HK-2 (cell line): ENCODE results near the gene DDAH2.

Experiments
- DNase-seq: peaks from one replicate; pipeline ENCODE4 v3.0.0-alpha.2; 2018; ENCODE audit not compliant: unreplicated experiment

Gene DDAH2

DNA sequence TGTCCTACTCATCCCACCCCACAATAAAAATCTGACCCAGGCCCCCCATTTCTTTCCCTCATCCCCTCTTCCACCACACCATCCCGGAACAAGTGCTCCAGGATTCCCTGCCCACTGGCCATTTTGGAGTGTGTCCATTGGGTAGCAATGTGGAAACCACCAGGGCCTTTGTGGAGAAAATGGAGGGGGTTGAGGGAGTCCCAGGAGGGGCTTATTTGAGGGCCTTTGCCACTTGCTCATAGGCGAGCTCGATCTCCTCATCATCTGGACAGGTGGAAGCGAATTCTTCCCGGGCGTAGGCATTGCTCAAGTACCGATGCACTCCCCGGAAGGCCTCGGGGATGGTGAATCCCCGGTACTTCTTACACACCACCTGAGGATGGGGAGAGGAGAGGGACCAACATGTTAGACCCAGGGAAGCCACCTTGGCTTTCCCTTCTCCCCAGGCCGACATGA lies 1.6 kb upstream of the DDAH2 start:
- DNase-seq = no peak

GRCh38 chr6:31729979-31730630 lies 1.0 kb upstream of the DDAH2 start:
- DNase-seq = peak; percentile 79

GRCh38 chr6:31729515-31729978 lies 448 bp upstream of the DDAH2 start:
- peak; percentile 87 for DNase-seq

DNA sequence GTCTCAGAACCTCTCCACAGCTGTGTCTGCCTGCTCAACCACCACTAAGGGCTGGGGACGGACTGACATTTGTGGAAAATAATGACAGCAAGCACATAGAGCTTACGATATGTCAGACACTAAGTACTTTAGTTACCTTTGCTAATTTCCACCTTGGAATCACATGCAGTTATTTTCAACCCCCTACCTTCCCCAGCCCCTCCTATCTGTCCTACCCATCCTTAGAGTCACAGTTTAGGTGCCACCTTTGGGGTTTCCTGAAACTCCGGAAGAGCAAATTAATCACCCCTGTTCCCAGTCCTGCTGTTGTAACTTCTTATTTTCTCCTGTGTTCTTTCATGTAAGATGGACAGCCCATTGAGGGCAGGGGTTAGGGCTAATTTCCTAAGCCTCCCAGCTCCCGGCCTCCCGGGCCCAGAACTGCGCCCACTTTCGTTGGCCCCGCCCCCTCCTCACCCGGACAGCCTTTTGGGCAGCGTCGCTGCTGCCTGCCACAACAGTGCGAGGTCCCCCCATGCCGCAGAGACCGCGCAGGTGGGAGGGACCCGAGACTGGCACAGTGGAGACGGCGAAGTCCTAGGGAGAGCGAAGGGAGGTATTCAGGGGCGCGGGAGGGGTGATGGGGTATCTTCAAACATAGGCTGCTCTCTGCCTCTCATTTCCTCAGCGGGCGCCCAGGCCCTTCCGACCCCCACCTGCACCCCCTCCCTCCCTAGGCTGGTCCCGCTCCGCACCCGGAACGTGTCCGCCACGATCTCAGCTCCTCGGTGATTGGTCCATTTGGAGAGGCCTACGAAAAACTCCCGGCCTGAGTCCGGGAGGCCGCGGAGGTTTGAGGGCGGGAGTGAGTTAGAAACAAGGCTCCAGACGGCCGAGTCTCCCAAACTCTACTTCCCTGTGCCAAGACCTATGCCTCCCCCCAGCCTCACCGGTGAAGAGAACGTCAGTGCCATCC lies 1.1 kb downstream of the DDAH2 start:
- DNase-seq = no peak

- no peak for DNase-seq
These were observed 1.9 kb downstream of the DDAH2 start for GRCh38 chr6:31727034-31727716.

GRCh38 chr6:31725502-31726350 lies 3.4 kb downstream of the DDAH2 start:
- DNase-seq = no peak

DNA sequence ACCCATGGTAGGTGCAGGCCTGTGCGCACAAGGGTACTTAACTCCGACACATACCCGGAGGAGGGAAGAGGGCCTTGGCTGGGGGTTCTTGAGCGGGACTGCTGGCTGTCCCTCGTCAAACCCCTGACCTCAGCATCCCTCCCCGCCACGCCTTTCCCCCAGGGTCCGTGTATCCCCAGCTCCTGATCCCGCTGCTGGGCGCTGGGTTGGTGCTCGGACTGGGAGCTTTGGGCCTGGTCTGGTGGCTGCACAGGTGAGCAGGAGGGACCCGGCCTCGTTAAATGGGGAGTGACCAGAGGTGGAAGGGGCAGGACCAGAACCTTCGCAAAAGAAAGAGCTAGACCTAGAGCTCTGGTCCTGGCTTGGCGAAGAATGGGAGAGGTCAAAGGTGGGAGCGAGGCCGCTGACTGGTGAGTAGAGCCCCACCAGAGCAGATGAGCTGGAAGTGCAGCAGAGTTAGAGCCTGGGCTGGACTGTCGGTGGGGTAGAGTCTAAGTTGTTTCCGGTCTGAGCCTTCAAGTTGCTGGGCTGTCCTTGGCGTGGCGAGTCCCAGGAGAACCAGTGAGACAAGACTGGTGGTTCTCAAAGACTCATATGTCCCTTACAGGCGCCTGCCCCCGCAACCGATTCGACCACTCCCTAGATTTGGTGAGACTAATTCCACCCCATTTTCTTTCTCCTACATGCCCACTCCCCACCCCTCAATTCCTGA lies 5.0 kb downstream of the DDAH2 start:
- no peak for DNase-seq

DNA sequence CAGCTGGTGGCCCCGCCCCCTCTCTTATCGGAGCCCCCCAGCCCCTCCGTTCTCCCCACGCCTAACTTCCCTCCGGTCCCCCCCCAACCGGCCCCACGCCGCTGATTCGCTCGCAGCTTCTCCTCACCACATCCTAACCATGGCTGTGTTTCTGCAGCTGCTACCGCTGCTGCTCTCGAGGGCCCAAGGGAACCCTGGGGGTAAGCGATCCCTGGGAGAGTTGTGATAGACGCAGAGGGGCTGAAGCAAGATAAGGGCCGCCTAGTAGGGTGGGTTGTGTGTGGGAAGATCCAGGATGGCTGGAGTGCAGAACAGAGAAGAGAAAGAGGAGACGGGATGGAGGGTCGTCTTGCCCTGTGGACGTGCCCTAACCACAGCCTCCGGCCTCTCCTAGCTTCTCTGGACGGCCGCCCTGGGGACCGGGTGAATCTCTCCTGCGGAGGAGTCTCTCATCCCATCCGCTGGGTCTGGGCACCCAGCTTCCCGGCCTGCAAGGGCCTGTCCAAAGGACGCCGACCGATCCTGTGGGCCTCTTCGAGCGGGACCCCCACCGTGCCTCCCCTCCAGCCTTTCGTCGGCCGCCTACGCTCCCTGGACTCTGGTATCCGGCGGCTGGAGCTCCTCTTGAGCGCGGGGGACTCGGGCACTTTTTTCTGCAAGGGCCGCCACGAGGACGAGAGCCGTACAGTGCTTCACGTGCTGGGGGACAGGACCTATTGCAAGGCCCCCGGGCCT lies 5.7 kb downstream of the DDAH2 start, which contains the start of gene MPIG6B:
MPIG6B (plus strand) TSS at position 129 of the 735 bp plus-strand sequence; CDS start at position 140, 11 bp downstream.
- no peak for DNase-seq

- no peak for DNase-seq
These were observed 6.9 kb downstream of the DDAH2 start for GRCh38 chr6:31722173-31722572.

DNA sequence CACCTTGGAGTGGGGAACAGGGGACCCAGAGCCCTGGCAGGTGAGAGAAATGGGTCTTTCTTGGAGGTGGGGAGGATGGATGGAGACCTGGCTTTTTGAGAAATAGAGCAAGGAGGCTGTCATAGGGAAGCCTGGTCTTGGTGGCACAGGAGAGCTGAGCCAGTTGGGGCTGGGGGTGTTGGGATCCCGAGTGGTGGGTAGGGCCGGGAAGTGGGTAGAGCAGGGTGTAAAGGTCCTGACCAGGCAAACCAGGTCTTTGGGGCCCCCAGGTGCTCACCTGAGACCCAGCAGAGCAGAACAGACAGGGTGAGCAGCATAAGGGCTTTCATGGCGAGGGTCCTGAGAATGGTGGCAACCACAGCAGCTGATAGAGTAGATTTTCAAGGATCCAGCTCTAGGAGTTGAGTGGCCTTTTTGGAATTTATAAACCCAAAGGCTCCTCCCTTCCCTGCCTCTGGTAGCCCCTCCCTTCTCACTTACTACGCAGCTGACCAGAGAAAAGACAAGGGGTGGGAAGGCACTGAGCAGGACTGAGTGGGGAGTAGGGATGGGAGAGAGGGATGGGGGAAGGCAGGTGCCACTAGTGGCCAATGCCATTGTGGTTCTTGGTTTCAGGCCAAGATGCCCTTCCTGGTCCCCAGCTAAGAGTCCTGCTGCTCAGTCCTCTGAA lies 7.6 kb downstream of the DDAH2 start, which contains the start of gene LY6G6C:
LY6G6C (minus strand) TSS at position 396 of the 670 bp plus-strand sequence; CDS start at position 329, 67 bp downstream.
- DNase-seq = no peak

- no peak for DNase-seq
These were observed 8.8 kb downstream of the DDAH2 start for GRCh38 chr6:31720196-31720770.

DNA sequence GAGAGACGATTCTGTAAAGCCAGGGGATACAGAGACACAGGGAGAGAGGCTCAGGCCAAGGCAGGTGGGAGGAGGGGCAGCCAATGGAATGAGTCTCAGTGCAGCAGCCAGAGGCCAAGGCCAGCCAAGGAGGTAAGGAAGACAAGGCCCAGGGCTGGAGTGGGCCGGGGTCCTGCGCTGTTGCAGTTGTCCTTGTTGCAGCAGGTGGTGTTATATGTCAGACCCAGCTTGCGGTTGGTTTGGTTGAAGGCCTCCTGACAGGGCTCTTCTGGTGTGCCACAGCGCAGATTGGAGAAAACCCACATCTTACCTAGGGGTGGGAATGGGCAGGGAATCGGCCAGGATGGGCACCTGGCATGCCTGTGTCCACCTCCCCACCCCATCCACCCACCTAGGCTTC lies 10.1 kb downstream of the DDAH2 start:
- no peak for DNase-seq

- no peak for DNase-seq
These were observed 10.8 kb downstream of the DDAH2 start for GRCh38 chr6:31718265-31718664.

DNA sequence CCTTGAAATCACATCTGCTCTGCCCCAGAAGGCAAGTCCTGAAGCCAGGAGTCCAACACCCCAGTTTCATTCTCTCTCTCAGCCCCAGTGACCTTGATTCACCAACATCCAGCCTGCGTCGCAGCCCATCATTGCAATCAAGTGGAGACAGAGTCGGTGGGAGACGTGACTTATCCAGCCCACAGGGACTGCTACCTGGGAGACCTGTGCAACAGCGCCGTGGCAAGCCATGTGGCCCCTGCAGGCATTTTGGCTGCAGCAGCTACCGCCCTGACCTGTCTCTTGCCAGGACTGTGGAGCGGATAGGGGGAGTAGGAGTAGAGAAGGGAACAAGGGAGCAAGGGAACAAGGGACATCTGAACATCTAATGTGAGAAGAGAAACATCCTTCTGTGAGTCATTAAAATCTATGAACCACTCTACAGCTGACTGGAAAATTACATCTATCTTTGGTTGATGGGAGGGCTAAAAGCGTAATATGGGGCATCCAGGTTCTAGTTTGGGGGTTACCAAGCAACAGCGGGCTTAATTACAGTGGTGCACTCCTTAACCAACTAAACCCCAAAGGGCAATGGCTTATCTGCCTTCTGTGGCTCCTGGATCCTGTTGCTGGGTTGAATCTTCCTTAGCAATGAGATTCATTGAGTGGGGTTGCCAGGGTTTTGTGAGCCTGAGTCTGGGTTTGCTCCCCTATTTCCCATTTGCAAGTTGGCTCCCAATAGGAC lies 11.4 kb downstream of the DDAH2 start:
- DNase-seq = no peak

GRCh38 chr6:31715022-31715958 lies 13.8 kb downstream of the DDAH2 start, which contains the start of gene LY6G6D:
LY6G6D (plus strand) TSS chr6:31715348; CDS start chr6:31715356, 8 bp downstream.
- no peak for DNase-seq

DNA sequence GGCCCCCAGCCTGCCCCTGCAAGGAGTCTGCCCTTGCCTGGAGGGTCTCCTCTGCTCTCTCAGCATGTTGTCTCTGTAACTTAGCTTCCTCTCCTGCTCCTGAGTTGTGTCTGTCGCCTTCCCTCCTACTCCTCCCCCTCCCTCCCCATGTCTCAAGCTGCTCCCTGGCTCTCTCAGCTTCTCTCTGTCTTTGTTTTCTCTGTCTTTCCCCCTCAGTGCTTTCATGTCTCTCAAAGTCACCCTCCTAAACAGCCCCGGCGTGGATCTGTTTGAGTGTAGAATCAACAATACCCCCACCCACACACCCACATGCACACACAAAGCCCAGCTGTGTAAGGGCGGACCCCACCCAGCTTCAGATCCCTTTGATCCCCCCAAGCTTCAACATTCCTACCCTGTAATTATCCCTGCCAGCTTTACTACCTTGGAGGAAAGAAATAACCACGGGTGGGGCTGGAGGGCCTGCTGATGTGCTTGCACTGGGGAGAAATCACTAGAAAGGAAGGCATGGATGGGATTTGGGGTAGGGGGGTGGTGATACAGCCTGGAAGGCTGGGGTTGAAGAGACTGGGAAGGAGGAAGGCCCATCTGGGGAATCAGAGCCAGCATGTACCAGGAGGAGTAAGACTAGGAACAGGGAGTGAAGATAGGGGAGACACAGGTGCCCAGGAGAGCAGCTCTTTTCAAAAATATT lies 15.0 kb downstream of the DDAH2 start:
- DNase-seq = no peak
